GM23338 (cell line): ENCODE results near the gene HIGD1B.

ENCODE experiments used
- CTCF ChIP-seq, 2 experiments: fragments of 200-600 bp in 1 of 2; sonication (generic) in 1 of 2; conservative IDR thresholded peaks; 2 replicates each; pipeline versions ENCODE4 v1.5.1 to v1.6.1; 2016 to 2017; ENCODE audit warnings: antibody characterized with exemption in 2 of 2, low read depth in 2 of 2, mild to moderate bottlenecking in 2 of 2, moderate library complexity in 1 of 2
- POLR2AphosphoS5 ChIP-seq: IDR thresholded peaks from 2 replicates; pipeline ENCODE4 v1.6.1; 2016; ENCODE audit warnings: antibody characterized with exemption, low read depth
- ZNF331 ChIP-seq: fragments of 250-450 bp; sonication (Bioruptor Pico); IDR thresholded peaks from 2 replicates; pipeline ENCODE4 v1.5.0; 2020; ENCODE audit warnings: low read depth, mild to moderate bottlenecking, moderate library complexity

GRCh38 chr17:44878627-44879221 lies 31.0 kb downstream of the HIGD1B start:
- TF ChIP-seq POLR2AphosphoS5 (no peak), CTCF (conservative IDR thresholded peaks at IDR 0.05; ENCODE audit: low read depth in 2 of 2) (peak; percentile 68 to 84), ZNF331 (CRISPR knock-in tag) (no peak)
